A673 (cell line): ENCODE data around the gene BRAT1.

Source experiments
- CTCF ChIP-seq: fragments of 300-800, 200-600 bp; sonication (generic); conservative IDR thresholded peaks from 2 replicates; pipeline ENCODE4 v1.5.1; 2017; ENCODE audit warnings: low read depth, mild to moderate bottlenecking, antibody characterized with exemption, low read length, moderate library complexity, mixed read lengths
- EZH2 ChIP-seq: fragments of 200-600 bp; sonication (generic); IDR thresholded peaks from 2 replicates; pipeline ENCODE4 v1.6.1; 2017; ENCODE audit warnings: borderline replicate concordance, low read depth, mild to moderate bottlenecking, mixed read lengths, antibody characterized with exemption, low read length; ENCODE audit not compliant: poor library complexity, severe bottlenecking

GRCh38 chr7:2516194-2516555 lies 39.1 kb downstream of the BRAT1 start:
- TF ChIP-seq CTCF: no peak
- TF ChIP-seq EZH2: no peak
